ENCODE data around the gene PSMB3. TPM values are rescaled to one million over a fixed set of nuclear protein-coding genes. Genes with fewer than 3 reads are reported as not detected.
A peak's percentile ranks its signal among the peaks of the same experiment; 100 is the strongest.

Gene PSMB3
- total RNA-seq, 1 donor from 2014 or later, result 156 TPM

Small RNA genes within 50 kb of the gene (small RNA-seq; reads per million reads assigned to genes)
- gene MIR4726 (not detected), gene RNA5SP440 (0.46 reads per million, percentile 58 among the genes with 10 or more reads in this experiment), gene RNU6-866P (not detected)

Other genes starting within 250 kb of the PSMB3 start
- 0.52 TPM for gene SRCIN1, start 146.8 kb upstream of the PSMB3 start, total RNA-seq
- 0.52 TPM for gene EPOP, start 77.8 kb upstream of the PSMB3 start, total RNA-seq
- gene MLLT6, start 47.5 kb upstream of the PSMB3 start, total RNA-seq, result 16.2 TPM
- gene CISD3, start 22.4 kb upstream of the PSMB3 start, total RNA-seq, result 3.1 TPM
- gene PCGF2, start 4.4 kb upstream of the PSMB3 start, total RNA-seq, result 3.1 TPM
- 37.6 TPM for gene PIP4K2B, start 46.8 kb downstream of the PSMB3 start, total RNA-seq
- gene CWC25, start 72.6 kb downstream of the PSMB3 start, total RNA-seq, result 12.0 TPM
- 2,779 TPM for gene RPL23, start 101.0 kb downstream of the PSMB3 start, total RNA-seq
- gene LASP1, start 117.3 kb downstream of the PSMB3 start, total RNA-seq, result 37.1 TPM
- not detected for gene FBXO47, start 214.7 kb downstream of the PSMB3 start, total RNA-seq

Measured in skeletal muscle tissue (tissue), 2 donors.